Posterior vena cava (tissue), 2 donors: Measurements from ENCODE around the gene CREBL2. TPM values are rescaled to one million over a fixed set of nuclear protein-coding genes. Genes with fewer than 3 reads are reported as not detected.
"Not testable (repeated sequence)": the region's sequence is repeated elsewhere in the genome, so short reads cannot be mapped to it uniquely, and the experiment has no call there.

Experiments used
- DNase-seq: peaks from one replicate; pipeline ENCODE4 v3.0.0-alpha.2; 2020; ENCODE audit warnings: low spot score
- intact Hi-C, 2 donors: fragments of 100-400 bp; cut with DNase I; formaldehyde crosslinking; loops; one replicate each; pipeline versions ENCODE4 v1.14.1 to v1.14.2; 2022 to 2023
- total RNA-seq, 2 donors: library from RNA; stranded (reverse); fragmentation: NEBNext Ultra II Directional; extraction: Animal tissue kit (Norgen Biotek cat#: 25700); gene quantifications; one replicate each; pipeline ENCODE4 v1.2.1, GENCODE V29; 2021
- donor health status: DM: yes; HTN: yes; CAD: no.
- donor health status: DM: yes; HTN: yes; CAD: no.

The CREBL2 gene
- total RNA-seq, 2 donors from 2014 or later: 30.3 to 30.6 TPM

DNA sequence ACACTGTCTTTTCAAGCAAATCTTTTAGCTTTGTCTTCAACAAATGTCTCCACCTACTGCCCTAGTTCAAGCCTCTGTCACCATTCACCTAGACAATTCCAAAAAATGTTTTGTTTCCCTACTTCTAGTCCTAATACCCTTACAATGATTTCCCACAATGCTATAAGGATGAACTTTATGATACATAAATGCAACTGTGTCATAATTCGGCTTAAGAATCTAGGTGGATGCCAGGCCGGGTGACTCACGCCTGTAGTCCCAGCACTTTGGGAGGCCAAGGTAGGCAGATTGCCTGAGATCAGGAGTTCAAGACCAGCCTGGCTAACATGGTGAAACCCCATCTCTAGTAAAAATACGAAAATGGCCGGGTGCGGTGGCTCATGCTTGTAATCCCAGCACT is 20.7 kb upstream of the CREBL2 start:
- no peak for DNase-seq
- intact Hi-C loops: no loop called here

DNA sequence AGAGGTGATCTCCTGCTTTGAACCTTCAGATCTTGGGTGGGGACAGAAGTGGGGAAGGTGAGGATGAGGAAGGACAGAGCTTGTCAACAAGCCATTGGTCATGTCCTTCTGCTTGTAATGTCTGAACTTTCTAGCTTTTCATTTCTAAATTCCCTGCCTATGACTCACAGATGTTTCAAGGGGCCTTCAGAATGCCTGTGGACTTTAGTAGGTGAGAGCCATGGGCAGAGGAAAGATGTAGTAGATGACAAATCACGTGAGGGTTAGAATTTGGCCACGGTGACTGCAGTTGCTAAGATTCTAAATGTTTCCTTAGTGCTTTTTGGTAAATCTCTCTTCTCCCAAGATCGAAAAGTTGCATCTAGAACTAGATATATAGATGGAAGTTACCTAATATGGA is 18.7 kb upstream of the CREBL2 start:
- intact Hi-C loops: no loop called here

DNA sequence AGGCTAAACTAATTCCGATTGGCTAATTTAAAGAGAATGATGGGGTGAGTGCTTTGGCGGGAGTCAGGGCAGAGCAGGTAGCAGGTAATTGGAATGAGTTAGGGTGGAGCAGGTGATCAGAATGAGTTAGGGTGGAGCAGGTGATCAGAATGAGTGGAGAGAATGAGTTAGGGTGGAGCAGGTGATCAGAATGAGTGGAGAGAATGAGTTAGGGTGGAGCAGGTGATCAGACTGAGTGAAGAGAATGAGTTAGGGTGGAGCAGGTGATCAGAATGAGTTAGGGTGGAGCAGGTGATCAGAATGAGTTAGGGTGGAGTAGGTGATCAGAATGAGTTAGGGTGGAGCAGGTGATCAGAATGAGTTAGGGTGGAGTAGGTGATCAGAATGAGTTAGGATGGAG is 15.7 kb upstream of the CREBL2 start:
- DNase-seq, intact Hi-C loops: not testable (repeated sequence)

More for the DNA sequence above, 18.7 kb upstream of the CREBL2 start:
- DNase-seq: no peak

DNA sequence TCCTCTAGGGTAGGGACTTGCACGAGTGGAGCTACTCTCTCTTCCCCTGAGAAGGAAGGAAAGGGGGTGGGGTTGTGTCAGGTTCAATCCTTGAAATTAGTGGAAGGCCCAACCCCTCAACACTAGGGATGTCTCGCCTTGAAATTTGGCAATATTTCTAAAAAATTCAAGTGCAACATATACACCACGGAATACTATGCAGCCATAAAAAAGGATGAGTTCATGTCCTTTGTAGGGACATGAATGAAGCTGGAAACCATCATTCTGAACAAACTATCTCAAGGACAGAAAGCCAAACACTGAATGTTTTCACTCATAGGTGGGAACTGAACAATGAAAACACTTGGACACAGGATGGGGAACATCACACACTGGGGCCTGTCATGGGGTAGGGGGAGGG is 15.1 kb upstream of the CREBL2 start:
- intact Hi-C loops, DNase-seq: not testable (repeated sequence)

DNA sequence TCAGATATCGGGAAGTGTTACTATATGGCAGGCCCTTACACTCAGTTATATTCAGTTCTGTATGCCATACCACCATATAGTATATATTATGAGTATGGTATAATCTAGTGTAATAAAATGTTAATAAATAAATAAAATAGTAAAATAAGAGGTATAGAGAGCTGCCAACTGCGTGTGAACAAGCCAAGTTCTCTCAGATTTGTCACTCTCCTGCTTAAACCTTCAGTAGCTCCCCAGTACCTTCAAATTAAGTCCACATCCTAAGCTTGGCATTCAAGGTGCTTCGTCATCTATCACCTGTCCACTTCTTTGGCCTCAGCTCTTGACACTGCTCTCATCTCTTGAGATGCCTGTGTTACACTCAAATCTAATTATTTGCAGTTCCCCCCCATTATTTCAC is 12.8 kb upstream of the CREBL2 start:
- DNase-seq: no peak
- intact Hi-C loops: no loop called here

DNA sequence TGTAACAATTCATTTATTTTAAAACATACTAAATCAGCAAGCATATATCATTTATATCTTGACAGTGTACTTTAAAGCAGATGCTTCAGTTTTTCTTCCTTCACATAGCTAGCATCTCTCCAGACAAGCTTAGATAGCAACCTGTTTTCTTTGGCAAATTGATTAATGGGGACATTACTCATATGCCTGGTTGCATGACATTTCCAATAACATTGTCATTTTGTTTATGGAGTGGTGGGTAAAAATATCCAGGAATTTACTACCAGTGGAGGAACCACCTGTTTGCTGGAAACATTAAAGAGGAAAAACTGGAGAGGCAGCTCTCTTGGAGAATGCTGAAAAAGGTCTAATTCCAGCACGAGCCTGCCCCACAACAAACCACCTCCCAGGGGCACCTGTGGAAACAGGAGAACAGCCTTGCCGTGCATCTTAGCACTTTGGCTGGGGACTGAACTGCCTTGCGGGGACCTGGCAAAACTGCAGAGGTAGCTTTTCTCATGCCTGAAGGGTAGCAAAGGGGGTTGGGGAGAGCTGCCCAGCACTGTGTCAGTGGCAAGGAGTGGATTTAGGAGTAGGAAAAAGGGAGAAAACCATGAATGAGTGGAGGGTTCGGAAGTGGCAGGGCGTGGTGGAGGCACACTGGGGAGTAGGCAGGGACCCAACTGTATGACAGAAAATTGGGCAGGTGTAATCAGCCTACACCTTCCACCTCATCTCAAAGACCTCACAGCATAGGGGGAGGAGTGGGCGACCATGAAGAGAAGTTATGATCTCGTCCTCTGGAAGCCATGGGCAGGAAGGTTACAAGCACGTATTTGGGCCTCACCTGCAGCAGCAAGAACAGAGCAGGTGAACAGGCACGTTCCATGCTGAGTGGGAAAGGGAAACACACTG is 11.7 kb upstream of the CREBL2 start:
- intact Hi-C loops: no loop called here
- no peak for DNase-seq

DNA sequence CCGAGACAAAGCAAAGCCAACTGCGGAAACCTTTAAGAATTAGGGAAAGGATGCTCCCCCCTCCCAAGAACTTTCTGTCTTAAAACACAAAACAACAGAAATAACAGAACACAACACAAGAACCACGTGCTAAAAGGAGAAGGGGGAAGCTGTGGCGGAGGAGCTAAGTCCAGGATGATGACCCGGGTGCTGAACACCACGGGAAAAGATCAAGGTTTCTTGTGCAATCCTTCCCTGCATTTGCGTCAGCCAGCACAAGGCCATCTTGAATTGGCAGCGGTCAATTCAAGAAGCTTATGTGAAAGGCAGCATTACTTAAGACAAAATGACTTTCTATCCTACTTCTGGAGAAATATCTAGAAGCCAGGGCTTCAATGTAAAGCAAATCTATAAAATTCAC is 11.0 kb upstream of the CREBL2 start:
- no peak for DNase-seq
- intact Hi-C loops: no loop called here

DNA sequence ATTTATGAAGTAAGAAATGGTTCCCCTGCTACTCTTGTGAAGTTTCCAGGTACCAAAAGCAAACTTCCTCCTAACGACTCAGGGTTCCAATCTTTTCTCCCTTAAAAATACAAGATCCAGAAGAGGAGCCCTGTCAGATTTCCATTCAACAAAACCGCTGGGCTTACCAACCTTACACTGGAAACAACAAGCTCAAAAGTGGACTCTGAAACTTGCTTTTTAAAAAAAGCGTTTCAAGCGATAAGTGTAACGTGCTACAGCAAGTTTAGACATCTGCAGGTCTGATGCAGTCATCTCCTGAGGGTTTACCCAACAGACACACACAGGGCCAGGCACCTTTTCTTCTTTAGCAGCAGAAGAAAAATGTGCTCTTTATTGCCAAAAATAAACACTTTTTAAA is 6.9 kb upstream of the CREBL2 start:
- intact Hi-C loops: no loop called here
- DNase-seq: no peak

DNA sequence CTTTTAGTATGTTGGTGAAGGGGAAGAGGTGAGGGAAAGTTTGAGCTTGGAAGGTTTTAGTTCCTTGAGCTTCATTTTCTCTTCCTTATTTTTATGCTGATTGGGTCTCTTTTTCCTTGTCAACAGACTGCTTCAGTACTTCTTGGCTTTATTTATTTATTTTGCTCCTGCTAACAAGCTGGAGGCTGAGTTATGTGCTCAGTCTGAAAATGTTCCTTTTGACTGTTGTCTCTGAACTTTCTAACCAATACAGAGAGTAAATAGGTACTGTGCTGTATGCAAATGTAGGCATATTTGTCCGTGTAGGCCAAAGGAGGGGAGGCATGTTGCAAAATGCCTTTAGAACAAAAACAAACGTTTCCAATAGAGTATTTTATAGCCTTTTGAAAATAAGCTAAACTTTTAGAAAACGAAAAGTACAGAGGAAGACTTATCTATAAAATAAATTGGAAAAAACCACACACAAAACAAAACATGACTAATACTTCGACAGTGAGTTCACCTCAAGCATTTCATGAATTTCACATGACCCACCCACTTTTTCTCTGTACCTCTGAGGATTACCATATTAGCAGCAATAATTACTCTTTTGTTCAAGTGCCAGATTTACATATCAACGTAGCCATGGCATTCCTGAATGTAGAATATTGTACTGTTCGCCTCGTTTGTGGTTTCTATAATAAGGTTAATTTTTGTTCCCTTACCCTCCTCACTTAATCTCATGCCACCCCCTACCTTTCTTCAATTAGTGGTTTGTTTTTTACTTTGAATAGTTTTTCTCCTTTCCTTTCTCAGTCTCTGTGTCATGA is 4.7 kb upstream of the CREBL2 start:
- intact Hi-C loops: no loop called here
- no peak for DNase-seq

DNA sequence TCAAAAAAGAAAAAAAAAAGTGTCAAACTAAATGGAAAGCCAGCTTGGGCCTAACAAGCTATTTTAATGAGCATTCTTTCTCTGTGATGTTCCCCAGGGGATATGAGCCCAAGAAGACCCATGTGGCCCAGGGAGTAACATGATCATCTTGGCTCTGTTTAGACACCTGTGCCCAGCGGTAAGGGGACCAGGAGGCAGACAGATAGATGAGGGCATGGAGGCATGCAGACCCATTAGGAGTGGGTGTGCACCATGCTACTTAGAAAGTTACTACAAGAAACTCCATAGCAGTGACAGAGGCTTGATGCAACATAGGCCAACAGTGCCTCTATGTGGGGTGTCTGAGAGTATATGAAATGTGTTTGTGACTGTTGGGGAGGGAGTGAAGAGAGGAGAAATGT is 3.1 kb upstream of the CREBL2 start:
- intact Hi-C loops: no loop called here
- no peak for DNase-seq

DNA sequence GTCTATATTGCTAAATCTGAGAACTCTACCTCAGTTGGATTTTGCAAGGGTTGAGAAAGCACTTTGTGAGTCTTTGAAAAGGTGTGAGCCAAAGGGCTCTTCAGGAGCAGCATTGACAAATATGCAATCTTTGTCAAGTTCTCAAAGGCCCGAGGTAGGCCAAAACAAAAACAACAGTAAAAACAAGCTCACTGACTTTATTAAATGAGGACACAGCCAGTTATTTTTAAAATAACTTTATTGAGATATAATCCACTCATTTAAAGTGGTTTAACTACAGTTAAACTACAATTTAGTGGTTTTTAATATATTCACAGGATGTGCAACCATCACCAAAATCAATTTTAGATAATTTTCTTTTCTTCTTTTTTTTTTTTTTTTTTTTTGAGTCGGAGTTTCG is 2.0 kb upstream of the CREBL2 start:
- intact Hi-C loops: no loop called here
- DNase-seq: no peak

DNA sequence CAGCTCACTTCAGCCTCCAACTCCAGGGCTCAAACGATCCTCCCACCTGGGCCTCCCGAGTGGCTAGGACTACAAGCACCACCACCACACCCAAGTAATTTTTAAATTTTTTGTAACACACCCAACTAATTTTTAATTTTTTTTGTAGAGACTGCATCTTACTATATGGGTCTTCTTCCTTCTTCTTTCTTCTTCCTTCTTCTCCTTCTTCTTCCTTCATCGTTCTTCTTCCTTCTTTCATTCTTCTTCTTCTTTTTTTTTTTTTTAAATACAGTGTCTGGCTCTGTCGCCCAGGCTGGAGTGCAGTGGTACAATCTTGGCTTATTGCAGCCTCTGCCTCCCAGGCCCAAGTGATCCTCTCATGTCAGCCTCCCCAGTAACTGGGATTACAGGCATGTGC is 965 bp upstream of the CREBL2 start:
- DNase-seq: no peak
- intact Hi-C loops: no loop called here

DNA sequence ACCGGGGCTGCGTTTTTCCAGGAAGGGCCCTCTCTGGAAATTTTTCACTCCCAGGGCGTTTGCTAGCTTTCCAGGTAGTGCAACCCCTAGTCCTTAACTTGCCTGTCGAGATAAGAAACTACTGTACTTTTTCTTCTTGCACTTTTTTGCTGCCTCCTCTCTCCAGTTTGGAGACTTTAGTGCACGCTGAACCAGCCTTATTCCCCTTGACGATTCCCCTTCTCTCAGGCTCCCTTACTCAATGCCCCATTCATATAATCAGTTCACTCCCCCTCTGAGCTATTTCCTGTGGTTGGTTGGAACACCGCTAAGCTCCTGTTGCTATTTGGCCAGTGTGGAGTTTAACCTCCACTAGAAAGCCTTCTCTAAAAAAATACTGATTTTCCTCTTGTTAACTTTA is 682 bp downstream of the CREBL2 start:
- no peak for DNase-seq
- intact Hi-C loops: no loop called here

DNA sequence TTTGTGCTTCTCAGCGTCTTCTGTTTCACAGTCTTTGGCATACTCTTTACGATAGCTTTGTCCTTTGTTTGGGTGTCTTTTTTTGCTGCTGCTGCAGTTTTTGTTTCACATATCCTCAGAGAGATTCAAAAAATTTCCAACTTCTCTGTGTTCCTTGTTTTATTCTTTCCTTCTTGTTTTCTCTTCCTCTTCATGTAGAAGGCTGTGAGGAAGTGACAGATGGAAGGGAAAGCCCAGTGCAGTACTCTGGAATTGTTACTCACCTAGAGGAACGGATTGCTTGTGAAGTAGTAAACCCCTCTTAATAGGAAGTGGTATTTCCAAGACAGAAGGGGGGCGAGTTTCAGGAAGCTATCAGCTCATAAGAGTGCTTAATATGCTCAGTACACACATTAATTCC is 1.7 kb downstream of the CREBL2 start:
- intact Hi-C loops: no loop called here
- DNase-seq: no peak

DNA sequence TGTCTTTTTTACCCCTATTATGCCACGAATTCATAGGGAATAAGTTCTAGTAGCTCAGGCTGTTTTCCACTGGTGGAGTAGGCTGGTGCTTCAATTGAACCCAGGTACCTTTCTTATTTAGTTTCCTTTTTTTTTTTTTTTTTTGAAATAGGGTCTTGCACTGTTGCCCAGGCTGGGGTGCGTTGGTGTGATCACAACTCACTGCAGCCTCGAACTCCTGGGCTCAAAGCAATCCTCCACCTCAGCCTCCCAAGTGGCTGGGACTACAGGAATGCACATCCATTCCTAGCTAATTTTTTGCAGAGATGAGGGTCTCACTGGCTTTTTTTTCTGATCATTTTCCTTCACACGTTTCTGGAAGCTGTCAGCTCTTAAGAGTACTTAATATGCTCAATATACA is 2.7 kb downstream of the CREBL2 start:
- DNase-seq: no peak
- intact Hi-C loops: no loop called here

DNA sequence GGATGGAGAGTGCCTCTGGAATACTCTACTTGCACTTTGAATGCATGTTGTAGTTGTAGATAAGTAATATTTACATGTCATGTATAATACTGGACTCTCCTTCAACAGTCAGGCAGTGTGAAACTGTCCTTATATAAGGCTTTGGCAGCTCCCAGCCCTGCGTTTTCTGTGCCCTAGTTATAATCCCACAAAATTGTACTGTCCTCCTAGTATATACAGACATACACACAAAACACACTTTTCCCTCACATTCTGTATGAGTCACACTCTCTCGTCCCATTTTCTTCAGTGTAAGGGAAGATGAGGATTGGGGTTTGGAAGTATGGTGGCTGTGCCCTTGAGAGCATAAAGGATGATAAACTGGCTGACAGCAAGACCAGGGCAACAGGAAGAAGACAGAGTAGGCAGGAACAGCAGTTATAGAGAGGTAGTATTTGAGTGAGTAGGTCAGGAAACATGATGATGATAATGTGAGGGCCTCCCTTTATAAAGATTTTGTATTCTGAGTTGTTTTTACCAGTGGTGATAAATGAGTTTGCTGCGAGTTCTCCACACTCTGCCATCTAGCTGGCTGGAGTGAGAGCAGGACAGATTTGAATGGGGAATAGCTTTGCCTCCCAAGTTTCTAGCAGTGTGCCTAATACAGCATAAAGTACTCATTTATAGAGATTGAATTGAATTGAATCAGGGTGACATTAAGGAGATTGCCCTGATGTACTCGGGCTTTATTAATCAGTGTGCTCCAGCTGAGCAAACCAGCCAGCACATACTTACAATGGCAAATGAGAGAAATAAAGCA is 5.0 kb downstream of the CREBL2 start:
- intact Hi-C loops: no loop called here
- DNase-seq: no peak

DNA sequence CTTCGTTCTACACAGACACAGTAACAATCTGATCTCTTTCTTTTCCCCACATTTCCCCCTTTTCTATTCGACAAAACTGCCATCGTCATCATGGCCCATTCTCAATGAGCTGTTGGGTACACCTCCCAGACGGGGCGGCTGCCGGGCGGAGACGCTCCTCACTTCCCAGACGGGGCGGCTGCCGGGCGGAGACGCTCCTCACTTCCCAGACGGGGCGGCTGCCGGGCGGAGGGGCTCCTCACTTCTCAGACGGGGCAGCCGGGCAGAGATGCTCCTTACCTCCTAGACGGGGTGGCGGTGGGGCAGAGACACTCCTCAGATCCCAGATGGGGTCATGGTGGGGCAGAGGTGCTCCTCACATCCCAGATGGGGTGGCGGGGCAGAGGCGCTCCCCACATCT is 6.4 kb downstream of the CREBL2 start:
- intact Hi-C loops, DNase-seq: not testable (repeated sequence)

DNA sequence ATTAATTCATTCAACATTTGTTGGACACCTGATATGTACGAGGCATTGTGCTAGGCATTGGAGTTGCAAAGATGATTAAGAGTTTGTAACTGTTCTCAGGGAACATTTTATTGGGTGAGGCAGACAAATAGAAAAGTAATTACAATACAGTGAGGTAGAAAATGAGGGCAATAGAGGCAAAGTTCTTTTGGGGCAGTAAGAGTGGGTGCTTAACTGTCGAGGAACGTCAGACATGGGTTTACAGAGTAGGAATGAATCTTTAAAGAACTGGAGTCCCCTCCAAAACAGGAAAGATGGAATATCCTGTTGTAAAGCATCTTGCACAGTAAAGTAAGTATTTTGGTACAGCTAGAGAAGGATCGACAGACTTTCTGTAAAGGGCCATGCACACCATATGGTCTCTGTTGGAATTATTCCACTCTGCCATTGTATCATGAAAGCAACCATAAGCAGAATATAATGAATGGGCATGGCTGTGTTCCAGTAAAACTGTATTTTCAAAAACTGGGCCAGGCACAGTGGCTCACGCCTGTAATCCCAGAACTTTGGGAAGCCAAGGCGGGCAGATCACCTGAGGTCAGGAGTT is 9.1 kb downstream of the CREBL2 start:
- DNase-seq: no peak
- intact Hi-C loops: no loop called here

DNA sequence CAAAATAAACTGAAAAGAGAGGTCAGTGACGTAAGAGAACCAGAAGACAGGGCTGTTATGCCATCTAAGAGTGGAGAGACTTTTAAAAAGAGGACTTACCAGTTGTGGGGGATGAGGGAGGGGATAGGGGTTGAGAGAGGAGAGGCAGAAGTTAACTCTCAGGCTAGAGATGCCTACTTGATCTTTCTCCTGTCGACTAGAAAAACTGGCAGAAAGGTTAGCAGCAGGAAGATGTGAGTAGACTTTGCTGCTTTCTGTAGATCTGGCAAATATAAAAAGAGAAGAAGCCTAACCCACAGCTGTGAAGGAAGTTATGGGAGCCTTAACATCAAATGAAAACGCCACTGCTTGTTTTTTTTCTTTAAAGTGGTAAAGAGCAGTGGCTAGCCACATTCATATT is 10.7 kb downstream of the CREBL2 start:
- intact Hi-C loops: no loop called here
- no peak for DNase-seq
